HG03060 (cell line): ENCODE measurements around the gene DDX39B.
"Not testable (repeated sequence)": the region's sequence is repeated elsewhere in the genome, so short reads cannot be mapped to it uniquely, and the experiment has no call there.

Experiments used
- ATAC-seq: cut with Tn5 transposase; IDR thresholded peaks from one replicate; pipeline ENCODE4 v1.9.1; 2021; ENCODE audit warnings: low read depth, moderate number of reproducible peaks; ENCODE audit not compliant: unreplicated experiment

DDX39B gene

DNA sequence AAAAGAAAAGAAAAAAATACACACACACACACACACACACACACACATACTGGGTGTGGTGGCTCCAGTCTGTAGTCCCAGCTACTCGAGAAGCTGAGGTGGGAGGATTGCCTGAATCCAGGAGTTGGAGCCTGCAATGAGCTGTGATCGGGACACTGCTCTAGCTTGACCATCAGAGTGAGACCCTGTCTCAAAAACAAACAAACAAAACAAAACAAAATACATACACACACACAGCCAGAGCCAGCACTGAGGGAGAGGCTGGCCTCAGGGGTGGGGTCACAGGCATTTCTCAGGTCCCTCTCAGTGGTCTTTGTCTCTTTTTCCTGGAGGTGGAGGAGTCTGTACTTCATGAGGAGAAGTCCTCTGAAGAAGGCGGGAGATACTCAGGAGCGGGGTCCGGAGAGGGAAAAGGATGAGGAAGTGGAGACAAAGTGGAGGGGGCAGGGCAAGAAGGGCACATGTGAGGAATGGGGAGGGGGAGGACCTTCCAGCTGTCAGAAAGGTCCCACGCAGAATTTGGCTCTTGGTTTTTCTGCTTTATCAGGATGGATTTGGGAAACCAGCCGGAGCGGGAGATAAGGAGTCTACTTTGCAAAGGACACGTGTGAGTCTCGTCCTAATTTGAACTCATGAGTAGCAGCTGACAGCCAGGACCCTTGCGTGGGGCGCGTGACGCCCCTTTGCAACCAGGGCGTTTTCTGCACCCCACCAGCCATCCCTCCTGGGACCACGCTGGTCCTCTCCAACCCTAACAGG is 51.5 kb downstream of the DDX39B start:
- no peak for ATAC-seq

DNA sequence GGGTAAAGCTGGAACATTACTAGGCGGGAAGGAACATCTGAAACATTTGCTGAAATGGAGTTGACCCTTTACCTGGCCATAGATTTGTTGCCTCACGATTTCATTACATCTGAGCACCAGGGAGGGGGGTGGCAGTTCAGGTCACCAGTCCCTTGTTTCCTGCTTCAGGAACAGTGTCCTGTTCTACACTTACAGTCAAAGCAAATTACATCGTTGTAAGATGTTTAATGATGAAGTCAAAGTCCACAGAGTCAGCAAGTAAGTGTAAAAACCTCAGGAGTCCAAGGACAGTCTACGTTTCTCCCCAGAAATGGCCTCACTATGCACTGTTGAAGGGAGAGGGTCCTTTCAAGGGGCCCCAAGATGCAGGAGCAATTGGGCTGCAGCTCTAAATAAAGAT is 52.7 kb downstream of the DDX39B start:
- ATAC-seq: no peak

DNA sequence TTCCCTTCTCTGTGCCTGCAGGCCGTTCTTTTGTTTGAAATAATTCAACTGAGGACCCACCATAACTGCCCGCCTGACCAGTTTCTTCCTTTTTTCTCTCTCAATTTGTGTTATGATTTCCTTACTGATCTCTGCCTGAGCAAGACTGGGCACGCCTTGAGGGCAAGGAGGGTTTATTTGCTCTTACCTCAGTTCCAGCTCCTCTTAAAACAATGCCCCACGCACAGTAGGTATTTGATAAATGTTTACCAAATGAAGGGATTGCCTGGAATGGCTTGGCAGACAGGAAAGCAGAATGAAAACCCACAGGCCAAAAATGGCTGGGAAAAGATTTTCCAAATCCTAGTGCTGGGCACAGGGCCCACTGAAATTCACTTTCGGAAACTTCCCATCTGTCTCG is 54.1 kb downstream of the DDX39B start:
- ATAC-seq: not testable (repeated sequence)

DNA sequence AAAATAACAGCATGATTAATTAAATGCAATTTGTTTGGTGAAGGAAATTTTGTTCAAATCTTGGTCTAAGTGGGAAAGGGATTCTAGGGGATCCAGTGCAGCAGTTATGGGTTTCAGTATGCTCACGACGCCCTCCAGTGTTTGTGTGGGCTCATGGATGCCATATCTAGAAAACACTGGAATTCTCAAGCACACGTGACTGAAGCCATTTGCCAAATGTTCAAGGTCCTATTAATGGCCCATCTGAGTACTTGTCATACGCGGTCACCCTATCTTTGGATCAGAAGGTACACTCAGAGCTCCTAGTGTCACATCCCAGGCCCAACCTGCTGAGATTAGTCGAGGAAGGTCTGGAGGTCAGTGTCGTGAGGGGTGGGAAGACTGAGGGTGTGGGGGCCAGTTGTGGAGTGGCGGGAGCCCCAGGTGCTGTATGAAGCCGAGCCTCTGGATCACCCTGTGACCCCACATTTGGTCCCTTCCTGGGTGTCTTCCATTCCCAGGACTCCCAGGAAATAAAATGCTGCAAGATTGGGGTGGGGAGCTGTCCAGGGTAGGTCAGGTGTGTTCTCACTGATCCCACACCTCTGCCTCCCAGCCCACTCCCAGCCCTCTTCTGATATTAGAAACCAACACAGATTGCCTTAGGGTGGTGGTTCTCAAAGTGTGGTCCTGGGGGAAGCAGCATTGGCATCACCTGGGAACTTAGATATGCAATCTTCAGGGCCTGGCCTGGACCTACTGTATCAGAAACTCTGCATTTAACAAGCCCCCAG is 55.6 kb downstream of the DDX39B start:
- not testable (repeated sequence) for ATAC-seq

DNA sequence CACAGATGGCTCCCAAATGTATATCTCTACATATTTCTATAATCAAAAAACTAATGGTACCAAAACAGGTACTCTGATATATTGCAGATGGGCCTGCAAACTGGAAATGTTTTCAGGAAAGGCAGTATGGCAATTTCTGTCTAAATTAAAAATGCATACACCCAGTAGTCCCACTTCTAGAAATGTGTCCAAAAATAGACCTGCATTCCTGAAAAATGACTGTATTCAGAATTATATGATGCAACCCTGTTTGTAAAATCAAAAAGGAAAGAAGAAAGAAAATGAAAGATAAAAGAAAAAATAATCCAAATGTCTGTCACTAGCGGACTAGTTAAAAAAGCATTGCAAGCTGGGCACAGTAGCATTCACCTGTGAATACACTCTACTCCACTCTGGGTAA is 56.7 kb downstream of the DDX39B start:
- ATAC-seq: no peak

DNA sequence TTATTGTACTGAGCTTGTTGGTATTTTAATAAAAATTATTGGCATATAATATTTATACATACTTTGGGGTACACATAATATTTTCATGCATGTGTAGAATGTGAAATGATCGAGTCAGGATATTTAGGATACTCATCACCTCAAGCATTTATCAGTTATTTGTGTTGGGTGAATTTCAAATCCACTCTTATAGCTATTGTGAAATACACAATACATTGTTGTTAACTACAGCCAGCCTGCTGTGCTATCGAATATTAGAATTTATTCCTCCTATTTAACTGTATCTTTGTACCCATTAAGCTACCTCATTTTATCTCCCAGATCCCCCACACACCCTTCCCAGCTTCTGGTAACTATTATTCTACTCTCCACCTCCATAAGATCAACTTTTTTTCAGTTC is 58.4 kb downstream of the DDX39B start:
- ATAC-seq: no peak

DNA sequence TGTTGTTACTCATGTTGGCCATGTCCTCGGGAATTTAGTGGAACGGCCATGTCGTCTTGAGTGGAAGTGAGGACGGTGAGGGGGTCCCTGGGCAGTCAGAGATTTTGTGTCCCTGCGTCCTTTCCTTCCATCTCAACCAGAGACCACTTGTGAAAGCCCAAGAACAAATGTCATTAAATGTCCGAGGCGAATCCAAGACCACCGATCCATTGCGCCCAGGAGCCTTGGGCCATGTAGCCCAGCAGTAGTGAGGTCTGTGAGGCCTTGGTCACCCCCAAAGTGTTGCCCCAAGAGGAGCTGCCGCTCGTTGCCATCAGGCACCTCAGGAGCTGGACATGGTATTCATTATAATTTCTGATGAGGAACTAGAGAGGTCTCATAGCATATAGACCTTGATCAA is 61.2 kb downstream of the DDX39B start:
- ATAC-seq: no peak
